GM18520 (cell line): ENCODE measurements around the gene ABCA7.

Source experiments
- ATAC-seq: cut with Tn5 transposase; IDR thresholded peaks from one replicate; pipeline ENCODE4 v1.9.1; 2021; ENCODE audit not compliant: unreplicated experiment

The ABCA7 gene

GRCh38 chr19:1055886-1056620 is 16.1 kb downstream of the ABCA7 start:
- no peak for ATAC-seq

DNA sequence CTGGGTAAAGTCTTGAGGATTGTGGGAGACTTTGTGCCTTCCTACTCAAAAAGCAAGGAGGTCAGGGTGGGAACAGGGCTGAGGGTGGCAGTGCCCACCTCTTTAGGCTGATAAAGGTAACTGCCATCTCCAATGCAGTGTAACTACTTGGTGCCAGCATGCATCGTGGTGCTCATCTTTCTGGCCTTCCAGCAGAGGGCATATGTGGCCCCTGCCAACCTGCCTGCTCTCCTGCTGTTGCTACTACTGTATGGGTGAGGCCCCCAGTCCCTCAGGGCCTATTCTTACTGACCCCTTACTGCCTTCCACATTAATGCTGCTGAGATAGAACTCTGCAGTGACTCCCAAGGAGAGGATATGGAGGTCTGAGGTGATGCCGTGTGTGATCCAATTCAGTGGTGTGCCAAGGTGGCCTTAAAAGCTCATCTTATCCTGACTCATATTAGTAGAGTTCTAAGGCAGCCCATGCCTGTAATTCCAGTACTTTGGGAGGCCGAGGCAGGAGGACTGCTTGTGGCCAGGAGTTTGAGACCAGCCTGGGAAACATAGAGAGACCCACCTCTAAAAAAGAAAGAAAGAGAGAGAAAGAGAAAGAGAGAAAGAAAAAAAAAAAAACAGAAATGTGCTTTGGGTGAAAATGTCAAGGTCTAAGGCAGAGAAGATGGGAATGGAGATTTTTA is 17.4 kb downstream of the ABCA7 start:
- no peak for ATAC-seq

GRCh38 chr19:1058112-1058511 is 18.2 kb downstream of the ABCA7 start:
- ATAC-seq, result no peak

GRCh38 chr19:1060689-1061088 is 20.8 kb downstream of the ABCA7 start:
- ATAC-seq, result no peak

GRCh38 chr19:1061987-1062386 is 22.1 kb downstream of the ABCA7 start:
- no peak for ATAC-seq

- ATAC-seq, result no peak
These were observed 22.6 kb downstream of the ABCA7 start for GRCh38 chr19:1062387-1063029.

DNA sequence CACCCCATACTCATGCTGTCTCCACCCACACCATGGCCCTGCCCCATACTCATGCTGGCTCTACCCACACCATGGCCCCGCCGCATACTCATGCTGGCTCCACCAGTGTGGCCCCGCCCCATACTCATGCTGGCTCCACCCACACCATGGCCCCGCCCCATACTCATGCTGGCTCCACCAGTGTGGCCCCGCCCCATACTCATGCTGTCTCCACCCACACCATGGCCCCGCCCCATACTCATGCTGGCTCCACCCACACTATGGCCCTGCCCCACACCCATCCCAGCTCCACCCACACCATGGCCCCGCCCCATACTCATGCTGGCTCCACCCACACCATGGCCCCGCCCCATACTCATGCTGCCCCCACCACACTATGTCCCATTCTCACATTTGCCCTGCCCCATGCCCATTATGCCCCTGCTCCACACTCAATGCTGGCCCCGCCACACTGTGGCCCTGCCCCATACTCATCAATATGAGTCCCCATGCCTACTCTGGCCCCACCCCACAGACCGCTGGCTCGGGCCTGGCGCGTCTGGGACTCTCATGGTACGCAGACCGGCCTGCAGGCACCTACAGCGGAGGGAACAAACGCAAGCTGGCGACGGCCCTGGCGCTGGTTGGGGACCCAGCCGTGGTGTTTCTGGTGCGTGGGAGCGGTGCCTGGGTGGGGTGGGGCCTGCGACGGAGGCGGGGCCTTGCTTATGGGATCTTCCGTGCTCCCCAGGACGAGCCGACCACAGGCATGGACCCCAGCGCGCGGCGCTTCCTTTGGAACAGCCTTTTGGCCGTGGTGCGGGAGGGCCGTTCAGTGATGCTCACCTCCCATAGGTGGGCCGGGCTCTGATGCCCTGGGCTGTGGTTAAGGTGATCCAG is 23.4 kb downstream of the ABCA7 start:
- ATAC-seq, result no peak

GRCh38 chr19:1063909-1064660 is 24.2 kb downstream of the ABCA7 start:
- no peak for ATAC-seq

- no peak for ATAC-seq
These were observed 25.0 kb downstream of the ABCA7 start for GRCh38 chr19:1064661-1065605.

GRCh38 chr19:1065606-1066109 is 25.8 kb downstream of the ABCA7 start:
- no peak for ATAC-seq

- no peak for ATAC-seq
These were observed 26.4 kb downstream of the ABCA7 start for GRCh38 chr19:1066251-1066747.

DNA sequence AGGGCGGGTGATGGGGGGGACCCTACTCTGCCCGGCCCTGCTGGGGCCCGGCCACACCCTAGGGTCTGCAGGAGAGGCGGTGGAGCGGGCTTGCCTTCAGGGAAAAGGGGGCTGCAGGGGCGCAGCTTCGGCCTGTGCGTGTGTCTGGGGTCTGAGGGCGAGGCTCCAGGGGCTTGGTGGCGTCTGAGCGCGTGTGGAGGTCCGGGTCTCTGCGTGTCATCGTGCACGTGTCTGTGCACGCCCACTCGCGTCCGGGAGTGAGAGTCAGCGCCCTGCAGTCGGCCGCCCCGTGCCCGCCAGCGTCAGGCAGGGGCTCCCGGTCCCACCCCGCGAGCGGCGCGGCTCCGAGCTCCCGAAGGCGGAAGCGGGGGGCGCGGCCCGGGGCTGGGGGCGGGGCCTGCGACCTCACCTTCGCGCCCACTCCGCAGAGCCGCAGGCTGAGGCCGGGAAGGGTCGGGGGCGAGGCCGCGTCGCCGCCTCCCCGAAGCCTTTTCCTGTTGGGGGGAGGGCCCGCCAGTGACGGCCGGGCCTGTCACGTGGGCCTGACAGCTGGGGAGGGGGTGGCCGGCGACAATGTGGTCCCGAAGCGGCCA is 26.9 kb downstream of the ABCA7 start, which contains the start of gene ARHGAP45:
Gene ARHGAP45 (plus strand): TSS at position 420 of the 593 bp plus-strand sequence. CDS start 239 bp downstream, outside the sequence.
- no peak for ATAC-seq

DNA sequence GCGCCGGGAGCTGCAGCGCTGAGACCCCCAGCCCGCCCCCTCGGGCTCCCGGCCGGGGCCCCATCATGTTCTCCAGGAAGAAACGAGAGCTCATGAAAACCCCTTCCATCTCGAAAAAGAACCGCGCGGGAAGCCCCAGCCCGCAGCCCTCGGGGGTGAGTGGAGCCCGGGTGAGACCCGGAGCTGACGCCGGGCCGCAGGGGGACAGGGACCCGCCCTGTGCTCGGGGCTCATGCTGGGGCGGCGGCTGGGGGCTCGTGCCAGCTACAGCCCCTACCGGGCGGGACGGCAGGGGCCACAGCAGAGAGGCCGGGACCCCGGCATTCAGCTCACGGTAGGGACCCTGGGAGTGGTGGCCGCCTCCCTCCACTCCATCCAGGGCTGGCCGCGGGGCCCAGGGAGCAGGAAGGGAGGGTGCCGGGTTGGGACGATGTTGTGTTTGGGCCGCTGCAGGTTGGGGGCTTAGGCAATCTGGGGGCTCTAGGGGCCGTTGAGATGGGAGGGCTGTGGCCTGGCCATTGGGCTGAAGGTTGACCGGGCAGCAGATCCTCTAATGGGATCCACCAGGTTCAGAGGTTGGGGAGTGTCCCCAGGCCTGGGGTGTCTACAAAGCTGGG is 27.5 kb downstream of the ABCA7 start:
- ATAC-seq, result no peak

DNA sequence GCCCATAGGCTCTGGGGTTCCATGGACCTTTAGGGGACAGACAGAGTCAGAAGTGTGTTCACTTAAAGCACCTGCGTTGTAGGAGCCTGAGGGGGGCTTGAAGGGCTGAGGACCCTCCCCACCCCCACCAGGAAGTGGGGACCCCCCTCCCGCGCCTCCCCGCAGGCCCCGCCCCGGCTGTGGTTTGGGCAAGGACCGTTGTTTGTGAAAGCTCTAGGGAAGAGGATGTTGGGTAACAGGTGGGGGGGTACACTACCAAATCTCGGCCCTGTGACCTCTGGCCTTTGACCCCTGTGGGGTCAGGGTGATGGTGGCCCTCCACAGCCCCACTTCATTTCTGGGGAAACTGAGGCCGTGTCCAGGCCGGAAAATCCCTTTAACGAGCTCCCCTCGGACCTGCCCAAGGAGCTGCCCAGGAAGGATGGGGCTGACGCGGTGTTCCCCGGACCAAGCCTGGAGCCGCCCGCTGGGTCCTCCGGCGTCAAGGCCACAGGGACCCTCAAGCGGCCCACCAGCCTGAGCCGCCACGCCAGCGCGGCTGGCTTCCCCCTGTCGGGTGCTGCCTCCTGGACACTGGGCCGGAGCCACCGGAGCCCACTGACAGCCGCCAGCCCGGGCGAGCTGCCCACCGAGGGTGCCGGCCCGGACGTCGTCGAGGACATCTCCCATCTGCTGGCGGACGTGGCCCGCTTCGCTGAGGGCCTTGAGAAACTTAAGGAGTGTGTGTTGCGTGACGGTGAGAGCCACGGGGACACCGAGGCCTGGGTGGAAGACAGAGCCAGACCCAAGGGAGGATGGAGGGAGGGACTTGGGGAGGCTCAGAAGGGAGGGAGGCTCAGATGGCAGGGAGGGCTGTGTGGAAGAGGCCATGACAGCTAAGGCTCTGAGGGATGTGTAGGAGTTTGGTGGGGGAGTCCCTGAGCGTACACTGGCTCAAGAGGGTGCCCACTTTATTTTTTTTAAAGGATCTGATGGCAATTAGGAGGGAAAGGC is 28.4 kb downstream of the ABCA7 start:
- no peak for ATAC-seq

GRCh38 chr19:1069009-1069779 is 29.3 kb downstream of the ABCA7 start:
- no peak for ATAC-seq

DNA sequence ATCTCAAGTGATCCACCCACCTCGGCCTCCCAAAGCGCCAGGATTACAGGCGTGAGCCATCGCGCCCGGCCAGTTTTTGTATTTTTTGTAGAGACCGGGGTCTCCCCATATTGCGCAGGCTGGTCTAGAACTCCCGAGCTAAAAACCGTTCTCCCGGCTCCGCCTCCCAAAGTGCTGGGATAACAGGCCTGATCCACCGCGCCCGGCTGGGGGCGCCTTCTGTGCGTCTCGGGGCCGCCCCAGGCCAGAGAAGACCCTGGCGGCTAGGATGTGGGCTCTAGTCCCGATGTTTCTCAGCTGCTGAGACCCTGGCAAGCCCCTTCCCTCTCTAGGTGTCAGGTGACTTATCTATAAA is 30.6 kb downstream of the ABCA7 start:
- ATAC-seq, result no peak
